Thoracic aorta (tissue), 2 donors: Measurements from ENCODE around the gene TPK1. TPM values are rescaled to one million over a fixed set of nuclear protein-coding genes. Genes with fewer than 3 reads are reported as not detected.

Experiments
- ATAC-seq: fragments of 150-250 bp; one replicate; pipeline ENCODE4 v1.8.0; 2017; ENCODE audit warnings: low read depth; ENCODE audit not compliant: insufficient number of reproducible peaks, low FRiP score
- DNase-seq: peaks from one replicate; pipeline ENCODE4 v3.0.0-alpha.2; 2020; ENCODE audit warnings: low spot score
- H3K27ac ChIP-seq, 2 donors: fragments of 200-600 bp; sonication (generic); 1 replicate in 1 of 2; 2 replicates in 1 of 2; pipeline ENCODE4 v1.5.1; 2016; ENCODE audit warnings: mild to moderate bottlenecking in 2 of 2, moderate library complexity in 2 of 2
- H3K27me3 ChIP-seq: fragments of 200-600 bp; sonication (generic); replicated peaks from 2 replicates; pipeline ENCODE4 v1.6.0; 2016; ENCODE audit warnings: mild to moderate bottlenecking; ENCODE audit not compliant: insufficient read depth
- H3K36me3 ChIP-seq: fragments of 200-600 bp; sonication (generic); one replicate; pipeline ENCODE4 v1.5.1; 2016
- H3K4me1 ChIP-seq, 2 donors: fragments of 200-600 bp; sonication (generic); 1 replicate in 1 of 2; 2 replicates in 1 of 2; pipeline versions ENCODE4 v1.5.1 to v1.6.0; 2016; ENCODE audit warnings: low read depth in 2 of 2, mild to moderate bottlenecking in 1 of 2; ENCODE audit not compliant: control insufficient read depth in 1 of 2
- H3K4me3 ChIP-seq: fragments of 200-600 bp; sonication (generic); 2 replicates; pipeline ENCODE4 v1.5.1; 2016; ENCODE audit warnings: mild to moderate bottlenecking
- H3K9me3 ChIP-seq: fragments of 200-600 bp; sonication (generic); 2 replicates; pipeline ENCODE4 v1.5.1; 2016
- total RNA-seq, 2 donors: library from RNA; depleted of rRNA; stranded (reverse); fragments of >200 nt; gene quantifications; one replicate each; pipeline versions ENCODE4 v1.1.0 to v1.2.3, GENCODE V29; 2016
- TF ChIP-seq, protein P1 (sequence below): fragments of 200-600 bp; sonication (generic); IDR thresholded peaks from one replicate; pipeline ENCODE4 v1.5.1; 2019; ENCODE audit warnings: antibody characterized with exemption

TPK1 gene
- total RNA-seq, 2 donors from 2014 or later: 13.3 to 21.2 TPM

DNA sequence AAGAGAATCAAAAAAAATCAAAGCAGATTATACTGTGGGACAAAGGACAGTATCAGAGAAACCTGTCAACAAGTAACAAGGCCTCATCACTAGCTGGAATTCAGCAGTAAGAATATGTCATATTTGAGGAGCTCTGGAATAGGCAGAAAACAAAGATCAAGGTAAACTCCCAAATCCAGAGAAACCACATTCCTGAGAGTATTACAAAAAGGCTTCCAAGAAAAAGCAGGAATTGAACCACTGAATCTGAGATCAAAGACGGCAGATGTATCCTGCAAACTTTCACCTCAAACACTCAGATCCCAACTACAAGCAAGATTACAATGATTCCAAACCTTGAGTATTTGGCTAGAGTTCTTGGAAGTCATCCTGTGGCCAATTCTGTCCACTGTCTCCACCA is 16.3 kb downstream of the TPK1 start:
- Histone ChIP-seq H3K36me3 (no peaks in the 10 kb centered on the region), H3K27me3 (no peaks in the 10 kb centered on the region), H3K27ac (no peak overlapping the region), H3K4me3 (no peak overlapping the region), H3K4me1 (peaks cover 0 to 12% of the 10 kb centered on the region in 2 donors), H3K9me3 (no peaks in the 10 kb centered on the region)
- DNase-seq (no peak), ATAC-seq (no peak)
- TF ChIP-seq, protein P1, sequence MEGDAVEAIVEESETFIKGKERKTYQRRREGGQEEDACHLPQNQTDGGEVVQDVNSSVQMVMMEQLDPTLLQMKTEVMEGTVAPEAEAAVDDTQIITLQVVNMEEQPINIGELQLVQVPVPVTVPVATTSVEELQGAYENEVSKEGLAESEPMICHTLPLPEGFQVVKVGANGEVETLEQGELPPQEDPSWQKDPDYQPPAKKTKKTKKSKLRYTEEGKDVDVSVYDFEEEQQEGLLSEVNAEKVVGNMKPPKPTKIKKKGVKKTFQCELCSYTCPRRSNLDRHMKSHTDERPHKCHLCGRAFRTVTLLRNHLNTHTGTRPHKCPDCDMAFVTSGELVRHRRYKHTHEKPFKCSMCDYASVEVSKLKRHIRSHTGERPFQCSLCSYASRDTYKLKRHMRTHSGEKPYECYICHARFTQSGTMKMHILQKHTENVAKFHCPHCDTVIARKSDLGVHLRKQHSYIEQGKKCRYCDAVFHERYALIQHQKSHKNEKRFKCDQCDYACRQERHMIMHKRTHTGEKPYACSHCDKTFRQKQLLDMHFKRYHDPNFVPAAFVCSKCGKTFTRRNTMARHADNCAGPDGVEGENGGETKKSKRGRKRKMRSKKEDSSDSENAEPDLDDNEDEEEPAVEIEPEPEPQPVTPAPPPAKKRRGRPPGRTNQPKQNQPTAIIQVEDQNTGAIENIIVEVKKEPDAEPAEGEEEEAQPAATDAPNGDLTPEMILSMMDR: no peak

DNA sequence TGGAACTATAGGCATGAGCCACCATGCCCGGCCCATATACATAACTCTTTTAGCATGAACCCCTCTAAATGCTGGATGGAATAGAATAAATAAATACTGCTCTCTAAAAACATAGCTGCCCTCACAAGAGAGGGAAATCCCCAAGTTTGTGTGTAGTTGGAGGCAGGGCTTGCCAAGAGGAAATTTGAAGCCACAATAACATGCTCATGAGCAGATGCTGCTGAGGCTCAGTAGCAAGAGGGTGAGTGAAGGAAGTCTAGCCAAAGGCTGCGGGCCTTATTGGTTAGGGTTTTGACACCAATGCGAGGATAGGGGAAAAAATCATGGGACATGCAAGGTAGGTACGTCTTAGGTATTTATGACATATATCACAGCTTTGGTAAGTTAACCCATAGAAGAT is 17.3 kb downstream of the TPK1 start:
- no peaks in the 10 kb centered on the region for H3K9me3 ChIP-seq
- no peaks in the 10 kb centered on the region for H3K36me3 ChIP-seq
- H3K27ac ChIP-seq: no peak overlapping the region
- H3K4me3 ChIP-seq: no peak overlapping the region
- H3K4me1 ChIP-seq: peaks cover 0 to 2% of the 10 kb centered on the region in 2 donors
- TF ChIP-seq, protein P1: no peak
- no peaks in the 10 kb centered on the region for H3K27me3 ChIP-seq
- no peak for DNase-seq
- ATAC-seq: no peak

DNA sequence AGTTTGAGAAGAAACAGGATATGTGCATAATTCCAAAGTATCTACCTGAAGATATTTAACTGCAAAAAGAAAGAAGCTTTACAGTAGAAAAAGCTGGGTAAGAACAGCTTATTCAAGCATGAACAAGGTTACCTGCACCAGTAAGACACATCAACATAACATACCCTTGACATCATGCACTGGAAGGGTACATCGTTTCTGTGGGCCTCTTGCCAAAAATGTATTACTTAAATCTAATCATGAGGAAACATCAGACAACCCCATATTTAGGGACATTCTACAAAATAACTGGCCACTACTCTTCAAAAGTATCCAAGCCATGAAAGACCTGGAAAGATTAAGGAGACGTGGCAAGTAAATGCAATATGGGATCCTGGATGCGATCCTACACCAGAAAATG is 18.9 kb downstream of the TPK1 start:
- no peak overlapping the region for H3K27ac ChIP-seq
- TF ChIP-seq, protein P1: no peak
- H3K36me3 ChIP-seq: no peaks in the 10 kb centered on the region
- H3K27me3 ChIP-seq: no peaks in the 10 kb centered on the region
- ATAC-seq: no peak
- H3K9me3 ChIP-seq: no peaks in the 10 kb centered on the region
- H3K4me1 ChIP-seq: peaks cover 4 to 5% of the 10 kb centered on the region in 2 donors
- no peak for DNase-seq
- H3K4me3 ChIP-seq: no peak overlapping the region

DNA sequence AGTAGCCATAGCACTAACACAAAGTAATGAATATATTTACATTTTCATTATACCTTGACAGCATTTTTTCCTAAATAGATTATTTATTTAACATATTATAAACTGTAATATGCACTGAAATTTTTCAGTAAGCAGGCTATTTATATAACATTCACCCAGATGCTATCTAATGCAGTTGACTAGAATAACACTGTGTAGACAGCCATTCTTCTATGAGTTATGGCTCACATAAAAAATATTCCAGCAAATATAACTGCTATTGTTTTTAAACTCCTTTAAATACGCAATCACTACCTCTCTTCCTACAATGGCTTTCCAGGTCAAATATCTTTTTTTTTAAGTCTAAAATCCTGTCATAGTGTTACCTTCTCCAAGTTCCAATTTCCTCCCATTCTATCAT is 21.6 kb downstream of the TPK1 start:
- Histone ChIP-seq H3K36me3 (no peaks in the 10 kb centered on the region), H3K9me3 (no peaks in the 10 kb centered on the region), H3K27ac (no peak overlapping the region), H3K27me3 (no peaks in the 10 kb centered on the region), H3K4me1 (peaks cover 12 to 26% of the 10 kb centered on the region in 2 donors), H3K4me3 (no peak overlapping the region)
- TF ChIP-seq, protein P1: no peak
- DNase-seq: no peak
- no peak for ATAC-seq

DNA sequence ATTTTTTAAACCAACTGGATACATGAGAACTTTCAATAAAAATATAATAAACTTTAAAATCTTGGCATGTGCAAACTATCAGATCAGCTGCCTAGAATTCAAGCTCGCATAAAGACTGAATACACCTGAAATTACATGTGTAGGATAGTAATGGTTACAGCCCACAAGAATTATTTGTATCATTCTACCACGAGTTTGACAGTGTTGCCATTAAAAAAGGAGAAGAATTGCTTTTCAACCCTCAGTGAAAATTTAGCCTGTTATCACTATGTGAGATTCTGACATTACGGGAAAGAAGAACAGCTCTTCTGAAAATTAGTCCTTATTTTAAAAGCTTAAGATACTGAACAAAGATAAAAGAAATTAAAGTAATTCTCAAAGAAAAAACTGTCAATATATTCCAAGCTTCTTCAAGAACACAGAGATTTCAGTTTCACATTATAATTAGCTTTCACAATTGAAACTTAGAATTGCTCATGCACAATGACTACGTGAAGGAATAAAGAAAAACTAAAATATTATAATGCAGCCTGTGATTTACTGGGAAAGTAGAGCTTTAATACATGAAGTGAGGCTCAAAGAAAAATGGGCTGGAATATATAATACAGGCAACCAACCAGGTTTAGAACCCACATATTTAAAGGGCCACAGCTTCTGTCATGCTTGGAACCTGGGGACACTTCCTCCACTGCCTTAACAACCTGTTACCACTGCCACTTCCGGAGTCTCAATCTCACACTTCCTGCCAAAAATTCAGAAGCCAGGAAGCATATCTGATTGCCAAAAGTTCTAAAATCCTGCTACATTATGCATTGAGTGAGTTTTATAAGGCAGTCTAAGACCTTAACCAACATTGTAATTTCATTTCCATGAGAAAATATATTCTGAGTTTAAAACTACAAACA is 23.2 kb downstream of the TPK1 start:
- Histone ChIP-seq H3K27ac (peak overlapping the region; percentile 49 to 67), H3K9me3 (no peaks in the 10 kb centered on the region), H3K27me3 (no peaks in the 10 kb centered on the region), H3K36me3 (no peaks in the 10 kb centered on the region), H3K4me3 (peak overlapping the region; percentile 50), H3K4me1 (peaks cover 18 to 37% of the 10 kb centered on the region in 2 donors)
- TF ChIP-seq, protein P1: no peak
- DNase-seq: no peak
- ATAC-seq: no peak
